ENCODE results near the gene UBE2E1.
A peak's percentile ranks its signal among the peaks of the same experiment; 100 is the strongest.

Gene UBE2E1

GRCh38 chr3:23874359-23875112 is 68.8 kb downstream of the UBE2E1 start:
- no peaks in the 10 kb centered on the region for H3K4me1 ChIP-seq (ENCODE audit: control insufficient read depth, low read depth, low read length)
- H3K36me3 ChIP-seq (ENCODE audit: control insufficient read depth, insufficient read depth, low read length) = no peaks in the 10 kb centered on the region
- no peak for DNase-seq
- H3K4ac ChIP-seq (ENCODE audit: low read depth, low read length) = no peak overlapping the region
- H2BK120ac ChIP-seq (ENCODE audit: low read depth, low read length) = no peak overlapping the region
- no peak overlapping the region for H3K56ac ChIP-seq (ENCODE audit: low read length)
- peaks cover 24% of the 10 kb centered on the region for H3K79me1 ChIP-seq (ENCODE audit: low read length)
- H3K4me3 ChIP-seq (ENCODE audit: low read length) = no peak overlapping the region
- no peak overlapping the region for H4K8ac ChIP-seq (ENCODE audit: low read depth, low read length)
- no peak overlapping the region for H3K18ac ChIP-seq (ENCODE audit: low read length)
- no peak overlapping the region for H2AK5ac ChIP-seq (ENCODE audit: low read length)
- no peak overlapping the region for H2BK5ac ChIP-seq (ENCODE audit: low read length)
- no peak overlapping the region for H4K5ac ChIP-seq (ENCODE audit: low read length)
- no CpG with 5 or more reads among the region's 6 CpGs for WGBS (ENCODE audit: extremely low coverage, insufficient coverage, low lambda C conversion rate)
- no peak overlapping the region for H3K9ac ChIP-seq (ENCODE audit: low read length)
- no peak overlapping the region for H2BK15ac ChIP-seq (replicated peaks; ENCODE audit: low read depth)
- H3K27ac ChIP-seq (ENCODE audit: low read depth, low read length) = no peak overlapping the region
- no peak overlapping the region for H3K4me2 ChIP-seq (ENCODE audit: low read length)
- H3K27me3 ChIP-seq (ENCODE audit: insufficient read depth, low read length, poor library complexity) = no peaks in the 10 kb centered on the region
- H3K23ac ChIP-seq (ENCODE audit: low read length) = no peak overlapping the region
- H3K79me2 ChIP-seq (ENCODE audit: control insufficient read depth, insufficient read depth, low read length) = peaks cover 24% of the 10 kb centered on the region

GRCh38 chr3:23875113-23875725 is 69.5 kb downstream of the UBE2E1 start:
- Histone ChIP-seq H3K27me3 (ENCODE audit: insufficient read depth, low read length, poor library complexity) (no peaks in the 10 kb centered on the region), H2BK5ac (ENCODE audit: low read length) (no peak overlapping the region), H3K27ac (ENCODE audit: low read depth, low read length) (no peak overlapping the region), H2BK15ac (replicated peaks; ENCODE audit: low read depth) (no peak overlapping the region), H3K9ac (ENCODE audit: low read length) (no peak overlapping the region), H3K56ac (ENCODE audit: low read length) (no peak overlapping the region), H2BK120ac (ENCODE audit: low read depth, low read length) (no peak overlapping the region), H4K5ac (ENCODE audit: low read length) (no peak overlapping the region), H3K4me3 (ENCODE audit: low read length) (no peak overlapping the region), H3K4me2 (ENCODE audit: low read length) (no peak overlapping the region), H3K36me3 (ENCODE audit: control insufficient read depth, insufficient read depth, low read length) (no peaks in the 10 kb centered on the region), H3K79me1 (ENCODE audit: low read length) (peaks cover 24% of the 10 kb centered on the region), H3K23ac (ENCODE audit: low read length) (no peak overlapping the region), H3K4ac (ENCODE audit: low read depth, low read length) (no peak overlapping the region), H3K4me1 (ENCODE audit: control insufficient read depth, low read depth, low read length) (no peaks in the 10 kb centered on the region), H4K8ac (ENCODE audit: low read depth, low read length) (no peak overlapping the region), H2AK5ac (ENCODE audit: low read length) (no peak overlapping the region), H3K79me2 (ENCODE audit: control insufficient read depth, insufficient read depth, low read length) (peaks cover 24% of the 10 kb centered on the region), H3K18ac (ENCODE audit: low read length) (no peak overlapping the region)
- no CpG with 5 or more reads among the region's 4 CpGs for WGBS (ENCODE audit: extremely low coverage, insufficient coverage, low lambda C conversion rate)
- no peak for DNase-seq

- Histone ChIP-seq H3K27ac (ENCODE audit: low read depth, low read length) (no peak overlapping the region), H3K79me1 (ENCODE audit: low read length) (peaks cover 22% of the 10 kb centered on the region), H3K4me2 (ENCODE audit: low read length) (no peak overlapping the region), H2BK15ac (replicated peaks; ENCODE audit: low read depth) (no peak overlapping the region), H3K36me3 (ENCODE audit: control insufficient read depth, insufficient read depth, low read length) (no peaks in the 10 kb centered on the region), H4K5ac (ENCODE audit: low read length) (no peak overlapping the region), H3K9ac (ENCODE audit: low read length) (no peak overlapping the region), H2AK5ac (ENCODE audit: low read length) (no peak overlapping the region), H3K4me1 (ENCODE audit: control insufficient read depth, low read depth, low read length) (no peaks in the 10 kb centered on the region), H3K56ac (ENCODE audit: low read length) (no peak overlapping the region), H4K8ac (ENCODE audit: low read depth, low read length) (no peak overlapping the region), H3K18ac (ENCODE audit: low read length) (peak overlapping the region; percentile 55), H3K4ac (ENCODE audit: low read depth, low read length) (no peak overlapping the region), H2BK120ac (ENCODE audit: low read depth, low read length) (no peak overlapping the region), H3K79me2 (ENCODE audit: control insufficient read depth, insufficient read depth, low read length) (peaks cover 22% of the 10 kb centered on the region), H3K4me3 (ENCODE audit: low read length) (no peak overlapping the region), H3K23ac (ENCODE audit: low read length) (no peak overlapping the region), H3K27me3 (ENCODE audit: insufficient read depth, low read length, poor library complexity) (no peaks in the 10 kb centered on the region), H2BK5ac (ENCODE audit: low read length) (no peak overlapping the region)
- no CpG with 5 or more reads among the region's 2 CpGs for WGBS (ENCODE audit: extremely low coverage, insufficient coverage, low lambda C conversion rate)
- DNase-seq = no peak
Measured at GRCh38 chr3:23876923-23877322, 71.2 kb downstream of the UBE2E1 start.

- H3K18ac ChIP-seq (ENCODE audit: low read length) = no peak overlapping the region
- H4K8ac ChIP-seq (ENCODE audit: low read depth, low read length) = no peak overlapping the region
- H3K4me1 ChIP-seq (ENCODE audit: control insufficient read depth, low read depth, low read length) = no peaks in the 10 kb centered on the region
- WGBS (ENCODE audit: extremely low coverage, insufficient coverage, low lambda C conversion rate) = no CpG with 5 or more reads among the region's 5 CpGs
- H3K79me1 ChIP-seq (ENCODE audit: low read length) = peaks cover 22% of the 10 kb centered on the region
- H2BK120ac ChIP-seq (ENCODE audit: low read depth, low read length) = no peak overlapping the region
- DNase-seq = peak; percentile 46
- H3K9ac ChIP-seq (ENCODE audit: low read length) = no peak overlapping the region
- H2AK5ac ChIP-seq (ENCODE audit: low read length) = no peak overlapping the region
- H2BK15ac ChIP-seq (replicated peaks; ENCODE audit: low read depth) = no peak overlapping the region
- H3K56ac ChIP-seq (ENCODE audit: low read length) = no peak overlapping the region
- H3K27ac ChIP-seq (ENCODE audit: low read depth, low read length) = no peak overlapping the region
- no peaks in the 10 kb centered on the region for H3K27me3 ChIP-seq (ENCODE audit: insufficient read depth, low read length, poor library complexity)
- H3K4ac ChIP-seq (ENCODE audit: low read depth, low read length) = no peak overlapping the region
- no peak overlapping the region for H3K4me3 ChIP-seq (ENCODE audit: low read length)
- H3K79me2 ChIP-seq (ENCODE audit: control insufficient read depth, insufficient read depth, low read length) = peaks cover 22% of the 10 kb centered on the region
- H3K36me3 ChIP-seq (ENCODE audit: control insufficient read depth, insufficient read depth, low read length) = no peaks in the 10 kb centered on the region
- H2BK5ac ChIP-seq (ENCODE audit: low read length) = no peak overlapping the region
- no peak overlapping the region for H3K4me2 ChIP-seq (ENCODE audit: low read length)
- H4K5ac ChIP-seq (ENCODE audit: low read length) = no peak overlapping the region
- H3K23ac ChIP-seq (ENCODE audit: low read length) = no peak overlapping the region
Measured at GRCh38 chr3:23877329-23877980, 71.7 kb downstream of the UBE2E1 start.

- no CpG with 5 or more reads among the region's 8 CpGs for WGBS (ENCODE audit: extremely low coverage, insufficient coverage, low lambda C conversion rate)
- no peak overlapping the region for H3K56ac ChIP-seq (ENCODE audit: low read length)
- no peak for DNase-seq
- H2BK120ac ChIP-seq (ENCODE audit: low read depth, low read length) = no peak overlapping the region
- peaks cover 20% of the 10 kb centered on the region for H3K79me1 ChIP-seq (ENCODE audit: low read length)
- no peak overlapping the region for H3K27ac ChIP-seq (ENCODE audit: low read depth, low read length)
- H3K4me3 ChIP-seq (ENCODE audit: low read length) = no peak overlapping the region
- H2BK15ac ChIP-seq (replicated peaks; ENCODE audit: low read depth) = no peak overlapping the region
- no peak overlapping the region for H4K5ac ChIP-seq (ENCODE audit: low read length)
- H3K23ac ChIP-seq (ENCODE audit: low read length) = no peak overlapping the region
- H3K4ac ChIP-seq (ENCODE audit: low read depth, low read length) = no peak overlapping the region
- H3K4me2 ChIP-seq (ENCODE audit: low read length) = no peak overlapping the region
- peaks cover 19% of the 10 kb centered on the region for H3K79me2 ChIP-seq (ENCODE audit: control insufficient read depth, insufficient read depth, low read length)
- no peak overlapping the region for H3K18ac ChIP-seq (ENCODE audit: low read length)
- no peak overlapping the region for H4K8ac ChIP-seq (ENCODE audit: low read depth, low read length)
- no peaks in the 10 kb centered on the region for H3K4me1 ChIP-seq (ENCODE audit: control insufficient read depth, low read depth, low read length)
- H2BK5ac ChIP-seq (ENCODE audit: low read length) = no peak overlapping the region
- H2AK5ac ChIP-seq (ENCODE audit: low read length) = no peak overlapping the region
- no peaks in the 10 kb centered on the region for H3K36me3 ChIP-seq (ENCODE audit: control insufficient read depth, insufficient read depth, low read length)
- no peak overlapping the region for H3K9ac ChIP-seq (ENCODE audit: low read length)
- no peaks in the 10 kb centered on the region for H3K27me3 ChIP-seq (ENCODE audit: insufficient read depth, low read length, poor library complexity)
Measured at GRCh38 chr3:23879485-23879884, 73.7 kb downstream of the UBE2E1 start.

Measured in mesendoderm (in vitro differentiated cells).